LHCN-M2 (cell line): ENCODE measurements around the gene MTMR11. TPM values are rescaled to one million over a fixed set of nuclear protein-coding genes. Genes with fewer than 3 reads are reported as not detected.
A peak's percentile ranks its signal among the peaks of the same experiment; 100 is the strongest.
"Not testable (repeated sequence)": the region's sequence is repeated elsewhere in the genome, so short reads cannot be mapped to it uniquely, and the experiment has no call there.

Source experiments
- DNase-seq: peaks from one replicate; pipeline ENCODE4 v3.0.0-alpha.2; 2012; ENCODE audit warnings: low read depth
- polyA plus RNA-seq: library from polyadenylated mRNA; unstranded; fragments of >200 nt; gene quantifications from one replicate; pipeline ENCODE4 v1.2.1, GENCODE V29; 2012; ENCODE audit warnings: missing spikeins
- total RNA-seq: library from RNA; depleted of rRNA; stranded (reverse); fragments of >200 nt; gene quantifications from 2 replicates; pipeline ENCODE4 v1.2.3, GENCODE V29; 2014; rRNA removed

The MTMR11 gene
- total RNA-seq, result 6.0 and 7.6 TPM in 2 replicates
- 8.3 TPM for polyA plus RNA-seq

GRCh38 chr1:149936170-149936991 is at the start of gene MTMR11:
MTMR11 (minus strand) TSS chr1:149936879; CDS start chr1:149936647, 232 bp downstream.
- DNase-seq, result peak; percentile 45

GRCh38 chr1:149979972-149980540 is 43.4 kb upstream of the MTMR11 start:
- no peak for DNase-seq

GRCh38 chr1:149979245-149979971 is 42.7 kb upstream of the MTMR11 start:
- no peak for DNase-seq

GRCh38 chr1:149978547-149979023 is 41.9 kb upstream of the MTMR11 start:
- peak; percentile 46 for DNase-seq

GRCh38 chr1:149977345-149977744 is 40.7 kb upstream of the MTMR11 start:
- DNase-seq, result no peak

- no peak for DNase-seq
Observed at GRCh38 chr1:149972547-149972946, 35.9 kb upstream of the MTMR11 start.

GRCh38 chr1:149967646-149968045 is 31.0 kb upstream of the MTMR11 start:
- DNase-seq, result no peak

- no peak for DNase-seq
Observed at GRCh38 chr1:149967041-149967440, 30.4 kb upstream of the MTMR11 start.

- no peak for DNase-seq
Observed at GRCh38 chr1:149966405-149966804, 29.7 kb upstream of the MTMR11 start.

- no peak for DNase-seq
Observed at GRCh38 chr1:149965440-149965839, 28.8 kb upstream of the MTMR11 start.

- no peak for DNase-seq
Observed at GRCh38 chr1:149963358-149963757, 26.7 kb upstream of the MTMR11 start.

- DNase-seq, result no peak
Observed at GRCh38 chr1:149962736-149963135, 26.1 kb upstream of the MTMR11 start.

GRCh38 chr1:149962039-149962647 is 25.5 kb upstream of the MTMR11 start:
- DNase-seq, result peak; percentile 73

GRCh38 chr1:149957548-149957947 is 20.9 kb upstream of the MTMR11 start:
- not testable (repeated sequence) for DNase-seq

GRCh38 chr1:149949911-149950310 is 13.2 kb upstream of the MTMR11 start:
- DNase-seq, result no peak

GRCh38 chr1:149945206-149945605 is 8.5 kb upstream of the MTMR11 start:
- no peak for DNase-seq

- no peak for DNase-seq
Observed at GRCh38 chr1:149942885-149943284, 6.2 kb upstream of the MTMR11 start.

- peak; percentile 14 for DNase-seq
Observed at GRCh38 chr1:149942207-149942606, 5.5 kb upstream of the MTMR11 start.

- DNase-seq, result no peak
Observed at GRCh38 chr1:149940427-149940826, 3.7 kb upstream of the MTMR11 start.

GRCh38 chr1:149938668-149939003 is 2.0 kb upstream of the MTMR11 start:
- DNase-seq, result not testable (repeated sequence)

GRCh38 chr1:149937759-149938158 is 1.1 kb upstream of the MTMR11 start:
- no peak for DNase-seq
